OCI-LY3 (cell line): ENCODE measurements around the gene ANKLE1.

Experiments used
- H2AFZ ChIP-seq: fragments of 200-600, 300-600 bp; shearing (Covaris generic); 2 replicates; pipeline ENCODE4 v1.6.0; 2014; ENCODE audit warnings: antibody characterized with exemption, low read depth, low read length
- H3K27ac ChIP-seq: fragments of 200-600, 300-600 bp; sonication (generic); 2 replicates; pipeline ENCODE4 v1.5.1; 2014; ENCODE audit warnings: mild to moderate bottlenecking, low read length, moderate library complexity, mixed read lengths
- H3K27me3 ChIP-seq: fragments of 200-600, 300-600 bp; sonication (generic); 2 replicates; pipeline ENCODE4 v1.6.1; 2014; ENCODE audit warnings: low read depth, low read length, mixed read lengths
- H3K36me3 ChIP-seq: fragments of 200-600, 300-600 bp; sonication (generic); replicated peaks from 2 replicates; pipeline ENCODE3; 2014; ENCODE audit warnings: low read depth, low read length, mixed read lengths
- H3K4me1 ChIP-seq: fragments of 300-600, 200-600 bp; sonication (generic); 2 replicates; pipeline ENCODE4 v1.6.1; 2014; ENCODE audit warnings: low read length, mixed read lengths
- H3K4me2 ChIP-seq: fragments of 200-600, 300-600 bp; sonication (generic); 2 replicates; pipeline ENCODE4 v1.6.1; 2014; ENCODE audit warnings: low read length, mixed read lengths
- H3K4me3 ChIP-seq: fragments of 300-600, 200-600 bp; sonication (generic); 2 replicates; pipeline ENCODE4 v1.5.1; 2014; ENCODE audit warnings: antibody characterized with exemption, mild to moderate bottlenecking, low read length, moderate library complexity
- H3K79me2 ChIP-seq: fragments of 300-600, 200-600 bp; shearing (Covaris generic); 2 replicates; pipeline ENCODE4 v1.6.1; 2014; ENCODE audit warnings: mild to moderate bottlenecking, low read length, mixed read lengths
- H3K9ac ChIP-seq: fragments of 300-600, 200-600 bp; shearing (Covaris generic); 2 replicates; pipeline ENCODE4 v1.6.0; 2014; ENCODE audit warnings: mild to moderate bottlenecking, low read length, moderate library complexity
- H3K9me3 ChIP-seq: fragments of 200-600, 300-600 bp; shearing (Covaris generic); 2 replicates; pipeline ENCODE4 v1.6.1; 2014; ENCODE audit warnings: low read length, mixed read lengths; ENCODE audit not compliant: insufficient read depth
- H4K20me1 ChIP-seq: fragments of 200-600, 300-600 bp; sonication (generic); 2 replicates; pipeline ENCODE4 v1.6.1; 2016; ENCODE audit warnings: low read length, mixed read lengths; ENCODE audit not compliant: insufficient read depth
- CTCF ChIP-seq: fragments of 200-600, 300-600 bp; sonication (generic); IDR thresholded peaks from 2 replicates; pipeline ENCODE4 v1.5.1; 2014; ENCODE audit warnings: antibody characterized with exemption, low read length, low read depth
- EZH2phosphoT487 ChIP-seq: fragments of 200-600 bp; shearing (Covaris generic); IDR thresholded peaks from 2 replicates; pipeline ENCODE4 v1.6.1; 2018; ENCODE audit warnings: antibody characterized with exemption, mixed run types, low read depth

ANKLE1 gene, protein sequence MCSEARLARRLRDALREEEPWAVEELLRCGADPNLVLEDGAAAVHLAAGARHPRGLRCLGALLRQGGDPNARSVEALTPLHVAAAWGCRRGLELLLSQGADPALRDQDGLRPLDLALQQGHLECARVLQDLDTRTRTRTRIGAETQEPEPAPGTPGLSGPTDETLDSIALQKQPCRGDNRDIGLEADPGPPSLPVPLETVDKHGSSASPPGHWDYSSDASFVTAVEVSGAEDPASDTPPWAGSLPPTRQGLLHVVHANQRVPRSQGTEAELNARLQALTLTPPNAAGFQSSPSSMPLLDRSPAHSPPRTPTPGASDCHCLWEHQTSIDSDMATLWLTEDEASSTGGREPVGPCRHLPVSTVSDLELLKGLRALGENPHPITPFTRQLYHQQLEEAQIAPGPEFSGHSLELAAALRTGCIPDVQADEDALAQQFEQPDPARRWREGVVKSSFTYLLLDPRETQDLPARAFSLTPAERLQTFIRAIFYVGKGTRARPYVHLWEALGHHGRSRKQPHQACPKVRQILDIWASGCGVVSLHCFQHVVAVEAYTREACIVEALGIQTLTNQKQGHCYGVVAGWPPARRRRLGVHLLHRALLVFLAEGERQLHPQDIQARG

DNA sequence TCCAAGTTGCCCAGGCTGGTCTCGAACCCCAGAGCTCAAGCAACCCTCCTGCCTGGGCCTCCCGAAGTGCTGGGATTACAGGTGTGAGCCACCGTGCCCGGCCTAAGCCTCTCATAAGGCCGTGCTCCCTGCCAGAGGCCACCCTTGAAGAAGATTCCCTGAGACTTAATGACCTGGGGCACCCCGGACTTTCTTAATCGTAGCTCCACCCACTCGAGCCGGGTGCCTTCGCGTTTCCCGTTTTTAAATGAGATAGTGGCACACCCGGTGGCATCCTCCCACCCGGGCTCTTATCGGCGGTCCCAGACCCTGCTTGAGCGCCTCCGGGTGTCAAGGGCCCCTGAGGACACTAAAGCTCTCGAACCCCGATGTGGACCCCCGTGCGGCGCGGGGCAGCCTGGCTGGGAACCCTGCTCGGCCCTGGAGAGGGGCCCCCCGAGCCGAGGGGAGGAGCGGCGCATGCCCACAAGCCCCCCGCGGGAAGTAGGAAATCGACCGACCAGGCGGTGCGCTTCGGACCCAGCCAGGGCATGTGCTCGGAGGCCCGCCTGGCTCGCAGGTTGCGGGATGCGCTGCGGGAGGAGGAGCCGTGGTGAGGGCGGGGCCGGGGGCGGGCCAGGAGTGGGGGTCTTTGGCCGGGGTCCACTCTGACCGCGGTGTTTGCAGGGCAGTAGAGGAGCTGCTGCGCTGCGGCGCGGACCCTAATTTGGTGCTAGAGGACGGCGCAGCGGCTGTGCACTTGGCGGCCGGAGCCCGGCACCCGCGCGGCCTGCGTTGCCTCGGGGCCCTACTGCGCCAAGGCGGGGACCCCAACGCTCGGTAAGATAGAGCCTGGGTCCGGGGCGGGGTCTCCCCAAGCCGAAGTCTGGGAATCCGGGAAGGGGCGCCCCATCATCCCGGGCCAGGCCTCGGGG, at the start of gene ANKLE1:
TSS of gene ANKLE1 (plus strand) at position 511 of the 914 bp plus-strand sequence. CDS start at position 531, 20 bp downstream.
- Histone ChIP-seq H3K27ac (no peak within 1 kb of the TSS), H3K4me3 (peak within 1 kb of the TSS; percentile 65), H3K4me2 (peak within 1 kb of the TSS; percentile 63), H3K27me3 (no peaks in the 10 kb centered on the region), H4K20me1 (no peaks in the 10 kb centered on the region), H3K36me3 (peaks cover 6% of the 10 kb centered on the region), H3K79me2 (no peaks in the 10 kb centered on the region), H3K9ac (no peak within 1 kb of the TSS), H2AFZ (no peak within 1 kb of the TSS), H3K9me3 (no peaks in the 10 kb centered on the region), H3K4me1 (peaks cover 3% of the 10 kb centered on the region)
- TF ChIP-seq CTCF (no peak), EZH2phosphoT487 (no peak)

GRCh38 chr19:17232258-17232657, 49.4 kb upstream of the ANKLE1 start:
- Histone ChIP-seq H3K27ac (no peak overlapping the region), H3K9me3 (no peaks in the 10 kb centered on the region), H3K4me2 (no peak overlapping the region), H3K79me2 (peaks cover 11% of the 10 kb centered on the region), H4K20me1 (peaks cover 11% of the 10 kb centered on the region; the same call in 1 of the 2 replicates), H3K9ac (no peak overlapping the region), H3K36me3 (peaks cover 13% of the 10 kb centered on the region), H3K27me3 (no peaks in the 10 kb centered on the region), H3K4me3 (no peak overlapping the region), H2AFZ (no peak overlapping the region), H3K4me1 (peaks cover 11% of the 10 kb centered on the region)
- TF ChIP-seq CTCF = no peak
- no peak for TF ChIP-seq EZH2phosphoT487

- peaks cover 16% of the 10 kb centered on the region for H3K36me3 ChIP-seq
- H3K4me1 ChIP-seq = peaks cover 11% of the 10 kb centered on the region
- peaks cover 11% of the 10 kb centered on the region for H3K79me2 ChIP-seq
- H3K27ac ChIP-seq = peak overlapping the region; percentile 37
- H4K20me1 ChIP-seq = peaks cover 11% of the 10 kb centered on the region; the same call in 1 of the 2 replicates
- H3K9ac ChIP-seq = peak overlapping the region; percentile 72
- H3K4me3 ChIP-seq = peak overlapping the region; percentile 84
- TF ChIP-seq CTCF = no peak
- no peak for TF ChIP-seq EZH2phosphoT487
- H3K4me2 ChIP-seq = peak overlapping the region; percentile 98
- H3K27me3 ChIP-seq = no peaks in the 10 kb centered on the region
- H3K9me3 ChIP-seq = no peaks in the 10 kb centered on the region
- no peak overlapping the region for H2AFZ ChIP-seq
These were observed 46.8 kb upstream of the ANKLE1 start for GRCh38 chr19:17234911-17235299.
